ENCODE data around the gene CDK11A. TPM values are rescaled to one million over a fixed set of nuclear protein-coding genes. Genes with fewer than 3 reads are reported as not detected.
"Not testable (repeated sequence)": the region's sequence is repeated elsewhere in the genome, so short reads cannot be mapped to it uniquely, and the experiment has no call there.

The CDK11A gene
- total RNA-seq, 1 donor from 2014 or later: 88.8 TPM

- intact Hi-C loops (cut with micrococcal nuclease): no loop called here
Measured at GRCh38 chr1:1664941-1665814, 59.0 kb downstream of the CDK11A start.

- intact Hi-C loops (cut with micrococcal nuclease): not testable (repeated sequence)
Measured at GRCh38 chr1:1664318-1664717, 59.8 kb downstream of the CDK11A start.

DNA sequence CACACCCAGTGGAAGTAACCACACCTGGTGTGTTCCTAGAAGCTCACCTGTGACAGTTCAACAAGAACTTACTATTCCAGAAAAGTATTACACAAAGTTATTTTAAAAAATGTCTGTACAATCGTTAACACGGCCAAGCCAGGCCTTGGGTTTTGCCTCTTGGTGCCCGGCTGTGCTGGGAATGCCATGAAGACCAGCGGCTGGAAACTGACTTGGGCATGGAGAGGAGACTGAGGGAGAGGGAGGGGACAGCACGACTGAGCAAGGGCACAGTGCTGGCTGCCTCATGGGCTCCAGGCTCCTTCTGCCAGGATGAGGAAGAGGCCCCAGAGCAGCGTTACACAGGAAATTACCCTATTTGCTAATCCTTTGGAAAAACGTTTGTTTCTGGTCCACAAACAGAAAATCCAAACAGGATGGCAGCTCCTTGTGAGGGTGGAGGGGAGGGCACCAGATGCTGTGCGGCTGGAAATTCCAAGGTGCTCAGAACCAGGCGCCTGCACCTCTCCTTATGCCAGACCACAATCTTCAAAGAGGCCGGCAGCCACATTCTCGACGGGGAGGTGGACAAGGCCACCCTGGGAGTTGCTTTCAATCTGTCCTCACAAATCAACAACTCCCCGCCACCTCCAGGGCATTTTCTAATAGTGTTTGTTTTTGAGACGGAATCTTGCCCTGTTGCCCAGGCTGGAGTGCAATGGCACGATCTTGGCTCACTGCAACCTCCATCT is 61.2 kb downstream of the CDK11A start:
- intact Hi-C loops (cut with micrococcal nuclease): not testable (repeated sequence)

DNA sequence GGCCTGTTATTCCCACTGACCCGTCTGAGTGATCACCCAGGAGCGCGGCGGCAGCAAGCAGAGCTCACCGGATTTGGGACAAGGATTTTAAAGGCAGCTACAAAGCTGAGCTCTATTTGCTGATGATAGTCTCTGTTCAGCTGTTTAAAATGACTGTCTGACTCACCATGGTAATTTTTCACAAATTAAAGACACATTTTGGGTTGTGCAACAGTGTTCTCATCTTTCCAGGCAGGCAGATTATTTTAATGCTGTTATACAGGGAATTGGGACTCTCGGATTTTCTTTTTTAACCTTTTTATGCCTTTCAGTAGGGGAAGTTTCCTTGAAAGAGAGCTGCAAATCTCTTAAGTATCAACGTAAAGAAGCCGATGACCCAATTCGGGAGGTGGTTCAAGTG is 61.8 kb downstream of the CDK11A start:
- intact Hi-C loops (cut with micrococcal nuclease): not testable (repeated sequence)

DNA sequence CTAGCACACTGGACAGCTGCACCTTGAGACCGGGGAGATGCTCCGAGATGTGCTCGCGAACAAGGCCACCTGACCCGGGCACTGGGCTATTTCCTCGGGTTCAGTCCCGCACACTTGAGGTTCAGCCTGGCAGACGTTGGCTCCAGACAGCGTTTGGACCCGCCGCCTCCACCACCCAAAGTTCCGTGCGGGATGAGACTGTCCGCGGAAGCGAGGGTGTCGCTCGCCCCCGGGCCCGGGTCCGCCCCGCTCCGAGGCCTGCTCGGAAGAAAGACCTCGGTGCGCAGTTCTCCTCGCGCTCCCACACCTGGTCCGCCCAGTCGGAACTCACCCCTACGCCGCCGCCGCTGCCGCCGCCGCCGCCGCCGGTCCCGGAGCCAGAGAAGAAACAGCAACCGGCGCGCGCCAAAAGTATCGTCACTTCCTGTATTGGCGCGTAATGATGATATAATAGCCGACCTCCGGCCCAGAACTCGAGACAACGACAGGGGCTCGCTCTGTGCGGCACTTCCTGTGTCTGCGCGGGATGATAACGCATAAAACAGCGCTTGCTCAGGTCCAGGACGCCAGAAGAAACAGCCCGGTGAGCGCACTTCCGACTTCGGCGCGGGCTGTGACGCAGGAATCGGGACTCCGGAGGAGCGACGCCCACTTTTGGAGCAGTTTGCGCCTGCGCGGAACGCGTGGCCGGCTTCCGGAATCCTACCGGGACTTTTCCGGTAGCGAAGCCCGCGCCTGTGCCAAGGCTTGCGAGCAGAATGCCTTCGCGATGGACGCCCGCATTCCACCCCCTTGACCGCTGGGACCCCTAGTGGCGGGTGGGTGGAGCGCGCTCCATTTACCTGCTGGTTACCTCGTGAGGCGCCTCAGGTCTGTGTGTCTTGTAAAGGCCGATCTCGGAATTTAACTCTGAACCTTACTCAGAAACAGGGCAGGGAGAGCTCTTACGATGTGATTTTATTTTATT is 65.3 kb downstream of the CDK11A start, which contains the start of gene CDK11B:
Gene CDK11B (minus strand): TSS at position 422 of the 967 bp plus-strand sequence. CDS start 1,519 bp downstream, outside the sequence.
- intact Hi-C loops (cut with micrococcal nuclease): not testable (repeated sequence)

Other genes with a start within 250 kb of the CDK11A start
- 51.9 and 52.4 TPM in 2 replicates for gene ATAD3A, start 212.2 kb downstream of the CDK11A start, total RNA-seq
- gene TMEM240, start 183.7 kb downstream of the CDK11A start, total RNA-seq: 1.0 and 1.1 TPM in 2 replicates
- gene SSU72, start 149.5 kb downstream of the CDK11A start, total RNA-seq: 137 TPM in 2 replicates
- 8.8 and 9.0 TPM in 2 replicates for gene FNDC10, start 124.2 kb downstream of the CDK11A start, total RNA-seq
- 27.8 and 31.4 TPM in 2 replicates for gene MIB2, start 108.9 kb downstream of the CDK11A start, total RNA-seq
- 0.82 and 2.5 TPM in 2 replicates for gene MMP23B, start 92.2 kb downstream of the CDK11A start, total RNA-seq
- 34.9 and 35.6 TPM in 2 replicates for gene CDK11B, start 65.4 kb downstream of the CDK11A start, total RNA-seq
- 53.6 and 54.4 TPM in 2 replicates for gene SLC35E2B, start 31.6 kb downstream of the CDK11A start, total RNA-seq
- gene NADK, start 54.1 kb upstream of the CDK11A start, total RNA-seq: 83.1 and 84.6 TPM in 2 replicates
- 383 and 387 TPM in 2 replicates for gene GNB1, start 166.7 kb upstream of the CDK11A start, total RNA-seq
- gene CALML6, start 190.9 kb upstream of the CDK11A start, total RNA-seq: 0.11 and 0.48 TPM in 2 replicates
- gene TMEM52, start 194.9 kb upstream of the CDK11A start, total RNA-seq: 0.23 TPM in 1 of 2 replicates, not detected in the other